Suprapubic skin (tissue), 4 donors: ENCODE data around the gene ANKRD63.

Experiments used
- EP300 ChIP-seq: sonication (generic); formaldehyde crosslinking; IDR thresholded peaks from one replicate; pipeline ENCODE4 v1.6.1; 2017; ENCODE audit warnings: antibody characterized with exemption
- POLR2A ChIP-seq, 2 donors: fragments of 450-650 bp; IDR thresholded peaks; one replicate each; pipeline ENCODE4 v1.6.1; 2017; ENCODE audit warnings: antibody characterized with exemption in 2 of 2, mild to moderate bottlenecking in 2 of 2, moderate library complexity in 2 of 2
- POLR2AphosphoS5 ChIP-seq, 3 donors: sonication (generic); formaldehyde crosslinking; IDR thresholded peaks; one replicate each; pipeline ENCODE4 v1.6.1; 2017; ENCODE audit warnings: antibody characterized with exemption in 3 of 3
- TF ChIP-seq, protein P1 (sequence below), 2 donors: fragments of 200-600 bp in 1 of 2; fragments of 450-650 bp in 1 of 2; sonication (generic) in 1 of 2; IDR thresholded peaks; one replicate each; pipeline ENCODE4 v1.5.1; 2016 to 2019; ENCODE audit warnings: antibody characterized with exemption in 2 of 2, mild to moderate bottlenecking in 1 of 2, moderate library complexity in 1 of 2

DNA sequence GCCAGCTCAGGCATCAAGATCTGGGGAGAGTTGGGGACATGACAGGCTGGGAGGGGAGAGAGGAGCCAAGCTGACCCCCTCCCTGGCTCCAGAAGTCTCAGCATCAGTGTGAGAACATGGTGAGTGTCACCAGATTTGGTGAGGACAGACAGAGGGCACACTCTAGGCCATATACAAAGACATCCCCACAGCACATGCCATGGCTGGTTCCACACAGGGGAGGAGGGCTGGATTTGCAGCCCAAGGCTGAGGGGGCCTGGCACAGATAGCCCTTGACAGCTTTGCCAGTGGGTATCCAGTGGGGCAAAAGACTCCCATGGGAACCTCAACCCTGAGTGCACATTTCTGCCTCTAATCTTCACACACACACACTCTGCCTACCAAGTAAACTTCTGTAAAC lies 10.1 kb upstream of the ANKRD63 start:
- TF ChIP-seq, protein P1, sequence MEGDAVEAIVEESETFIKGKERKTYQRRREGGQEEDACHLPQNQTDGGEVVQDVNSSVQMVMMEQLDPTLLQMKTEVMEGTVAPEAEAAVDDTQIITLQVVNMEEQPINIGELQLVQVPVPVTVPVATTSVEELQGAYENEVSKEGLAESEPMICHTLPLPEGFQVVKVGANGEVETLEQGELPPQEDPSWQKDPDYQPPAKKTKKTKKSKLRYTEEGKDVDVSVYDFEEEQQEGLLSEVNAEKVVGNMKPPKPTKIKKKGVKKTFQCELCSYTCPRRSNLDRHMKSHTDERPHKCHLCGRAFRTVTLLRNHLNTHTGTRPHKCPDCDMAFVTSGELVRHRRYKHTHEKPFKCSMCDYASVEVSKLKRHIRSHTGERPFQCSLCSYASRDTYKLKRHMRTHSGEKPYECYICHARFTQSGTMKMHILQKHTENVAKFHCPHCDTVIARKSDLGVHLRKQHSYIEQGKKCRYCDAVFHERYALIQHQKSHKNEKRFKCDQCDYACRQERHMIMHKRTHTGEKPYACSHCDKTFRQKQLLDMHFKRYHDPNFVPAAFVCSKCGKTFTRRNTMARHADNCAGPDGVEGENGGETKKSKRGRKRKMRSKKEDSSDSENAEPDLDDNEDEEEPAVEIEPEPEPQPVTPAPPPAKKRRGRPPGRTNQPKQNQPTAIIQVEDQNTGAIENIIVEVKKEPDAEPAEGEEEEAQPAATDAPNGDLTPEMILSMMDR (IDR thresholded peaks at IDR 0.05), result no peak
- TF ChIP-seq POLR2A (IDR thresholded peaks at IDR 0.05), result no peak
- TF ChIP-seq EP300, result no peak
- no peak for TF ChIP-seq POLR2AphosphoS5 (IDR thresholded peaks at IDR 0.05)
